GM18951 (cell line): Measurements from ENCODE around the gene CALCOCO1.
A peak's percentile ranks its signal among the peaks of the same experiment; 100 is the strongest.
"Not testable (repeated sequence)": the region's sequence is repeated elsewhere in the genome, so short reads cannot be mapped to it uniquely, and the experiment has no call there.

Experiments
- POLR2A ChIP-seq: IDR thresholded peaks from 4 replicates; pipeline ENCODE4 v1.6.1; 2011; ENCODE audit warnings: mild to moderate bottlenecking; ENCODE audit not compliant: insufficient read length, insufficient read depth; ENCODE audit errors: extremely low read depth
- in situ Hi-C: fragments of 300-500 bp; cut with MboI; formaldehyde crosslinking; loops from one replicate; pipeline ENCODE4 v1.12.0; 2022; ENCODE audit warnings: low sequenced_read_pairs, mixed read lengths, inconsistent platforms; ENCODE audit not compliant: unreplicated experiment

The CALCOCO1 gene, protein sequence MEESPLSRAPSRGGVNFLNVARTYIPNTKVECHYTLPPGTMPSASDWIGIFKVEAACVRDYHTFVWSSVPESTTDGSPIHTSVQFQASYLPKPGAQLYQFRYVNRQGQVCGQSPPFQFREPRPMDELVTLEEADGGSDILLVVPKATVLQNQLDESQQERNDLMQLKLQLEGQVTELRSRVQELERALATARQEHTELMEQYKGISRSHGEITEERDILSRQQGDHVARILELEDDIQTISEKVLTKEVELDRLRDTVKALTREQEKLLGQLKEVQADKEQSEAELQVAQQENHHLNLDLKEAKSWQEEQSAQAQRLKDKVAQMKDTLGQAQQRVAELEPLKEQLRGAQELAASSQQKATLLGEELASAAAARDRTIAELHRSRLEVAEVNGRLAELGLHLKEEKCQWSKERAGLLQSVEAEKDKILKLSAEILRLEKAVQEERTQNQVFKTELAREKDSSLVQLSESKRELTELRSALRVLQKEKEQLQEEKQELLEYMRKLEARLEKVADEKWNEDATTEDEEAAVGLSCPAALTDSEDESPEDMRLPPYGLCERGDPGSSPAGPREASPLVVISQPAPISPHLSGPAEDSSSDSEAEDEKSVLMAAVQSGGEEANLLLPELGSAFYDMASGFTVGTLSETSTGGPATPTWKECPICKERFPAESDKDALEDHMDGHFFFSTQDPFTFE

DNA sequence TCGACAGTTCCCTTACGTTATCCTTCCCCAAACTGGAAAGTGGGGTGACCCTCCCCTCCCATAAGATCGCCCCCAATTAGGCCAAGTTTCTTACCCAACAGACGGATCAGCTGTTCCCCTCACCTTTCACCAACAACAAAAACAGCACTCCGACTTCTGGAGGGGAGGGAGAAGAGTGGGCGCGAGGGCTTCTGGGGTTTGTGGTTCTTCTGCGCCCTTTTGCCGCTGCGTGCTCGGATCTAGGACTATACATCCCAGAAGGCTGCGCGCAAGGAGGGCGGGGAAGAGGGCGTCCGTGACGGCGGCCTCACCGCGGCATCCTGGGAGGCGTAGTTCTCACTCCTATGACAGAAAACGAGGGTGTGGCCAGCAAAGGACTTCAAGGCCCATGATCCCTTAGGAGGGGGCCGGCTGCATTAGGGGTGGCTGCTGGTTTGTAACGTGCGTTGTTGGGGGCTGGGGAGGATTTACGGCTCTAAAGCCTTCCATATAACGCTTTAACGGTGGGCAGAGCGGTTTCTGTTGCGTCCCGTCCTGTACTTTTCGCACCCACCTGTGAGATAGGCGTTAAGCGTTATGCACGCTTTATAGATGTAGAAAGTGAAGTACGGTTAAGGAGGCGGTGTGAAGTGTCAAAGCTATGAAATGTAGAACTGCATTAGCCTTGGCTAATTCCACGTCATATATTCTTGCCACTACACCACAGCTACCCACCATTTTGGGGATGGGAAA, at the start of gene CALCOCO1:
Gene CALCOCO1 (minus strand): TSS at position 143 of the 732 bp plus-strand sequence. CDS start 2,210 bp downstream, outside the sequence.
- in situ Hi-C loops = no loop called here
- peak; percentile 69 for TF ChIP-seq POLR2A

DNA sequence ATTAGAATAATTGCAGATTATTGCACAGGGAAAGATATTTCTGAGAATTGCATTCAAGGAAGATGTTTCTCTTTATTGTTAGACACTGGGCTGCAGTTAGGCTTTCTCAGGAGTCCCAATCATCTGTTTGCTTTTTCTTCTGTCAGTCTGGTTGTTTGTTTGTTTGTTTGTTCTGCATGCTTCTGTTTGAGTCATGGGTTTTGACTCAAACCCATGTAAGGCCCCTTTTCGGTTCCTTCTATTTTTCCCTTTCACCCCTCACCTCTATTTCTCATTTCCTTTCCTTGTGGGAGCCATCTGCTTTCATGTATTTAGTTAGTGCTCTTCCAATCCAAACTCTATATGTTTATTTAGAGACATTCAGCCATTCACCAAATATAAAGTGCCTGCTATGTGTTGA, 49.6 kb upstream of the CALCOCO1 start:
- in situ Hi-C loops = no loop called here
- TF ChIP-seq POLR2A = no peak

DNA sequence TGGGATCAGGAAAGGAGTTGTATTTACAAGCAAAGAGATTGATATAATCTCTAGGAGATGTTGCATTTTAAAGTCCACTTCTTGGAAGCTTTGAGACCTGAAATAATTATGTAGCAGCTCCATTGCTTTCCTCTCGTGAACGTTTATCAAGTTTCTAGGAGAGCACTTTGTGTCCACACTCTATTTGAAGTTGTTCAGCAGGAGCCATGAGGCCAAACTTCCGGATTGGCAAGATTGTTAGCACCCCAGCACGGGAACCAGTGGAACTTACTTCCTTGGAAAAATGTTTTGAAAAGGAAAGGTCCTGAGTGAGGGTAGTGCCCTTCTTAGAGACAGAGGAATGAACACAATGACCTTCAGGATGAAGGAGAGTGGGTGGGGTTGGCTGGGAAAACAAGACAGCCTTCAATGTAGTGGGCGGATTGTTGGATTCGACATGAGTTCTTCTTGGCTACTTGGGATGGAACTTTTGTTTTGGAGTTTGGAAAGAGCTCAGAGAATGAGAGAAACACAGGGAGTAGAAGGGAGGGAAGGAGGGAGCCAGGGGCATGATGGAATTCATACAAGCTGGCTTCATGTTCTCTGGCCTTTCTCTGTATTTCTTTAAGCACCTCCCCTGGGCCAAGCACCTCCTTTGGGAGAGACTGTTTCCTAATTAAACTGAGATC, 48.4 kb upstream of the CALCOCO1 start:
- no peak for TF ChIP-seq POLR2A
- in situ Hi-C loops = no loop called here

DNA sequence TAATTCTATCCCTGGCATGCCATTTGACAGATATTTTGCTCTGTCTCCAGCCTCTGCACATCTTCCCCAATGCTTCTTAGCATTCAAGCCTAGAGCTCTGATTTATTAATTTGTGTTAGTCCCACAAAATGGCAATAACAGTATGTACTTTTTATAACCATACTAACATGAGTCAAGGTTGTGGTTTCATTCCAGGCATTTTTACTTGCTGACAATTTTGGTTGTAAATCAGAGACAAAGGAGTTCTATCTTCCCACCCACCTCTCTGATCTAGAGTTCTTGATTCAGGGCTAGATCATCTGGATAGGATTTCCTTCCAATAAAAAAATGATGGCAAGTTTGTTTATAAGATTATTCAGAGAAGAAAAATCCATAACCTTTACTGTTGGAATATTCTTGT, 43.0 kb upstream of the CALCOCO1 start:
- in situ Hi-C loops = no loop called here
- TF ChIP-seq POLR2A = no peak

DNA sequence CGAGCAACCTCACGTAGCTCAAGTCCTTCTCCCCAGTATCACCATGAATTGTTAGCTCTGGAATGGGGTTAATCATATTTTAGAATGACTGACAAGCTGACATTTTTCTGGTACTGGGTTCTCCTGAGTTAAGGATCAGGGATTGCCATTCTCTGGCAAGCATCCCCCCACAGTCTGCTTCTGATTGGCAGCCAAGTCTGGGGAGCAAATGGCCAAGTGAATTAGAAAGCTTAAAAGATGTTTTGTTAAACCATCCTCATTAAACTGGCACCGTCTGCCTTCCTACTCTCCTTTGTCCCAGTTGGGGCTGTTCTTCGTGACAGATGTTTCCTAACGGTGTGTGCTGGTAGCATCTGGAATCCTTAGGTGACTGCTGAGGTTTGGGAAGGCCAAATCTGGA, 41.7 kb upstream of the CALCOCO1 start:
- no peak for TF ChIP-seq POLR2A
- in situ Hi-C loops = no loop called here

GRCh38 chr12:53766881-53767280, 39.6 kb upstream of the CALCOCO1 start:
- in situ Hi-C loops = no loop called here
- no peak for TF ChIP-seq POLR2A

GRCh38 chr12:53765891-53766290, 38.6 kb upstream of the CALCOCO1 start:
- in situ Hi-C loops = no loop called here
- no peak for TF ChIP-seq POLR2A

GRCh38 chr12:53764615-53765014, 37.4 kb upstream of the CALCOCO1 start:
- TF ChIP-seq POLR2A = no peak
- in situ Hi-C loops = no loop called here

- in situ Hi-C loops = not testable (repeated sequence)
Observed at GRCh38 chr12:53762793-53763192, 35.5 kb upstream of the CALCOCO1 start.

DNA sequence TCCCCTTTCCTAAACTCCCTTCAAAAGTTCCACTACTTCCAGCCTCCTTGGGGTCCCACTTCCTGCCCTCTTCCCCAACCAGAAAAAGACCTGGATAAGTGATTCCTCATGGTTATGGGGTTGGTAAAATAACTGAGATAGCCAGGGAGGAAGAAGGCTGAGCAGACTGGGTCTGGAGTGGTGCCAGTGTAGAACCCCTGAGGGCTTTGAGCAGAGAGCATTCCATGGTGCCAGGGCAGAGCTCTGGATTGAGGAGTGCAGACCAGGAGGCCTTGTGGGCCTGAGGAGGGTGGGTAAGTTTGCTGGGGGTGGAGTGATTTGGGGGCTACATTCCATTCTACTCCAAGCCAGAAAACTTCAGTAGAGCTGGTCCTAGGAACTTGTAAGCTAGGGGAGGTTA, 34.1 kb upstream of the CALCOCO1 start:
- TF ChIP-seq POLR2A = no peak
- in situ Hi-C loops = no loop called here

GRCh38 chr12:53759261-53759660, 32.0 kb upstream of the CALCOCO1 start:
- in situ Hi-C loops = no loop called here

GRCh38 chr12:53758730-53759103, 31.5 kb upstream of the CALCOCO1 start:
- no peak for TF ChIP-seq POLR2A
- in situ Hi-C loops = no loop called here

More at GRCh38 chr12:53759261-53759660, 32.0 kb upstream of the CALCOCO1 start:
- no peak for TF ChIP-seq POLR2A
